Activated T-helper 17 cell treated with anti-CD3 and anti-CD28 coated beads, Interleukin-2, amount 50 U/mL, for 72 hours (primary cell): ENCODE results near the gene COMMD1. TPM values are rescaled to one million over a fixed set of nuclear protein-coding genes. Genes with fewer than 3 reads are reported as not detected.
"Not testable (repeated sequence)": the region's sequence is repeated elsewhere in the genome, so short reads cannot be mapped to it uniquely, and the experiment has no call there.

Experiments used
- ATAC-seq: fragments of 150-1000 bp; cut with Tn5 transposase; replicated peaks from 2 replicates; pipeline ENCODE4 v1.10.0; 2021; ENCODE audit warnings: mild to moderate bottlenecking, moderate library complexity
- H3K27ac Mint-ChIP-seq: one replicate; pipeline ENCODE4 v1.8.0; 2022; ENCODE audit warnings: mixed read lengths
- H3K27me3 Mint-ChIP-seq: one replicate; pipeline ENCODE4 v1.8.0; 2022; ENCODE audit warnings: mixed read lengths
- H3K36me3 Mint-ChIP-seq: one replicate; pipeline ENCODE4 v1.8.0; 2022; ENCODE audit warnings: low read depth, mild to moderate bottlenecking, mixed read lengths
- H3K4me1 Mint-ChIP-seq: one replicate; pipeline ENCODE4 v1.8.0; 2022; ENCODE audit warnings: mixed read lengths
- H3K4me3 Mint-ChIP-seq: one replicate; pipeline ENCODE4 v1.8.0; 2022; ENCODE audit warnings: mild to moderate bottlenecking, mixed read lengths
- H3K9me3 Mint-ChIP-seq: one replicate; pipeline ENCODE4 v1.8.0; 2022; ENCODE audit warnings: mixed read lengths
- total RNA-seq, 2 donors: library from RNA; stranded (reverse); gene quantifications; one replicate each; pipeline ENCODE4 v1.2.3, GENCODE V29; 2022

COMMD1 gene
- total RNA-seq, 2 donors from 2014 or later, result 17.7 to 27.0 TPM

DNA sequence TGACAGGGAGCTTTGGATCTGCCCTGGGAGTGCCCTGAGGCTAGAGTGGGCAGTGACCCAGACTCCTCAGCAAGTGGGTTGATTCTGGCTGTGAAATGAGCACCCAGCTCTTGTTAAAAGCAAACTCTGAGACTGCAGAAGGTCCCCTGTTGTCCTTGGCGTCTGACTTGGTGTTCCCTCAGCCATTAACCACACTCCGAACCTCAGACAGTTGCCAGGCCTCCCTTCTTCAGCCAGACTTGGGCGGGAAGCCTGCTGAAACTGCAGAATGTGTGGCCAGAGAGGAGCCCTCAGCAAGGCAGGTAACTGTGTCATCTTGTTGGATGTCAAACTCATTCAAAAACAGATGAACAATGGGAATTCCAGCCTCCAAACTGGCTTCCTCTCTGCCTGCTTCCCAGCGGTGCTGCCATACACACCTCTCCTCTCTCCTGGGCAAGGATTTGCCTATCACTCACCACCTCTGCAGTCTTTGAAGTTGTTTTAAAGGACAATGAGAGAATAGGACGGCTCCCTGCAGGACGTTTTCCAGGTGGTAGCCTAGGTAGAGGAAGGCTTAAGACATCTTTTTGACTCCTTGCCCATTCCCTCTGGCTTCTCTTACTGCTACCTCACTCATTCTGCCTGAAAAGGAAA, 251.5 kb downstream of the COMMD1 start:
- Mint-ChIP-seq H3K27me3 (no peaks in the 10 kb centered on the region), H3K9me3 (no peaks in the 10 kb centered on the region), H3K4me3 (no peak overlapping the region), H3K36me3 (no peaks in the 10 kb centered on the region), H3K27ac (no peak overlapping the region), H3K4me1 (no peaks in the 10 kb centered on the region)
- ATAC-seq, result no peak

GRCh38 chr2:62158444-62159121, 253.1 kb downstream of the COMMD1 start:
- Mint-ChIP-seq H3K4me1 (no peaks in the 10 kb centered on the region), H3K36me3 (no peaks in the 10 kb centered on the region), H3K9me3 (no peaks in the 10 kb centered on the region), H3K27me3 (no peaks in the 10 kb centered on the region), H3K4me3 (no peak overlapping the region), H3K27ac (no peak overlapping the region)
- ATAC-seq, result no peak

DNA sequence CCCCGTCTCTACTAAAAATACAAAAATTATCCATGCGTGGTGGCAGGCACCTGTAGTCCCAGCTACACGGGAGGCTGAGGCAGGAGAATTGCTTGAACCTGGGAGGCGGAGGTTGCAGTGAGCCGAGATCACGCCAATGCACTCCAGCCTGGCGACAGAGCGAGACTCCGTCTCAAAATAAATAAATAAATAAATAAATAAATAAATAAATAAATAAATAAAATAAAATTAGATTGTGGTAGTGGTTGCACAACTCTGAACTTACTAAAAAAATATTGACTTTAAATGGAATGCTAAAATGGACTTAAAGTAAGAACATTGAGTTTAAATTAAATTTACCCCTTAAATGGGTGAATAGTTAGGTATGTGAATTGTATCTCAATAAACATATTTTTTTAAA, 255.2 kb downstream of the COMMD1 start:
- not testable (repeated sequence) for H3K27ac Mint-ChIP-seq, H3K9me3 Mint-ChIP-seq, H3K4me1 Mint-ChIP-seq, H3K36me3 Mint-ChIP-seq, H3K4me3 Mint-ChIP-seq, H3K27me3 Mint-ChIP-seq, ATAC-seq

DNA sequence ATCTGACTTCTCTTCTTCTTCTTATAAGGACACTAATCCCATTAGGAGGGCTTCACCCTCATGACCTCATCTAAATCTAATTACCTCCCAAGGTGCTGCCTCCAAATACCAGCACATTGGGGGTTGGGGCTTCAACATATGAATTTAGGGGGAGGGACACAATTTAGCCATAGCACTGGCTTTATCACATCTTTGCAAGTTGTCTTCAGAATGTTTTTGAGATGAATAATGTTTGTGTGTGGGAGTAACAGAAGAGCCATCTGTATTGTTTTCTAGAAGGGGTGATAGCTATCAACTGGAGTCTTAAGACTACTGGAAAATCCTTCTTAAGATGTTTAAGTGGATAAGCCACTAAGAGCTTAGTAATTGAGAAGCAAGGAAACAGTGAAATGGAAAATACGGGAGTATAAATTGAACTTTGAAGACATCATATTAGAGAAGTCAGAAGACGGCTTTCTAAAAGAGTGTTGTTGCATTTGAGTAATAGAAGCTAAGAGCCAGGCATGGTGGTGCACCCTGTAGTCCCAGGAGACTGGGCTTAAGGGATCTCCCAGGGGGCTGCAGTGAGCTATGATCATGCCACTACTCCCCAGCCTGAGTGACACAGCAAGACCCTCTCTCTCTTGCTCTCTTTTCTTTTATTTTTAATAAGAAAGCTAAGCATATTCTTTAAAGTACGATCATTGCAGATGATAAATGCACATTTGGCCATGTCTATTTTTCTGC, 257.8 kb downstream of the COMMD1 start:
- H3K27me3 Mint-ChIP-seq, result no peaks in the 10 kb centered on the region
- H3K36me3 Mint-ChIP-seq, result no peaks in the 10 kb centered on the region
- H3K4me1 Mint-ChIP-seq, result no peaks in the 10 kb centered on the region
- H3K27ac Mint-ChIP-seq, result no peak overlapping the region
- H3K4me3 Mint-ChIP-seq, result no peak overlapping the region
- no peak for ATAC-seq
- no peaks in the 10 kb centered on the region for H3K9me3 Mint-ChIP-seq

DNA sequence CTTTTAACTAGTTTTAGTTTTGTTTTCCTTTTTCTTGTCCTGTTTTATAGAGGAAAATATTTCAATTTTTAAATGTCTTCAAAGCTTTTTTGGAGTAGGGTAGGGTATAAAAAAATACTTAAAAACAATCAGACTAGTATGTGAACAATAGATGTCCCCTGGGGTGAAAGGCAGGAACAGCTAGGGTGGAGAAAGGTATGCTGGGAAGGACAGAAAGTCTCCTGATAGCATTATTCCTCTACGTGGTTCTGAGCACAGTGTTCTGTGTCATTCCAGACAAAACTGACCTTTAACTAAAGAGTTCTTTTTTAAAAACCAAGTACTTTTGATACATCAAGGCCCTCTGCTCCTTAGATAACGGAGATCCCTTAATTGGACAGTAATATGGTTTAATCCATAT, 258.4 kb downstream of the COMMD1 start:
- Mint-ChIP-seq H3K9me3 (no peaks in the 10 kb centered on the region), H3K27me3 (no peaks in the 10 kb centered on the region), H3K4me3 (no peak overlapping the region), H3K36me3 (no peaks in the 10 kb centered on the region), H3K27ac (no peak overlapping the region), H3K4me1 (no peaks in the 10 kb centered on the region)
- no peak for ATAC-seq

GRCh38 chr2:62175728-62176127, 270.3 kb downstream of the COMMD1 start:
- no peak overlapping the region for H3K27ac Mint-ChIP-seq
- no peaks in the 10 kb centered on the region for H3K27me3 Mint-ChIP-seq
- H3K4me1 Mint-ChIP-seq, result no peaks in the 10 kb centered on the region
- no peaks in the 10 kb centered on the region for H3K36me3 Mint-ChIP-seq
- H3K9me3 Mint-ChIP-seq, result no peaks in the 10 kb centered on the region
- ATAC-seq, result no peak
- H3K4me3 Mint-ChIP-seq, result no peak overlapping the region

GRCh38 chr2:62176801-62177200, 271.3 kb downstream of the COMMD1 start:
- ATAC-seq, result no peak
- Mint-ChIP-seq H3K27me3 (no peaks in the 10 kb centered on the region), H3K36me3 (no peaks in the 10 kb centered on the region), H3K9me3 (no peaks in the 10 kb centered on the region), H3K4me1 (no peaks in the 10 kb centered on the region), H3K4me3 (no peak overlapping the region), H3K27ac (no peak overlapping the region)

GRCh38 chr2:62177392-62178049, 272.0 kb downstream of the COMMD1 start:
- H3K36me3 Mint-ChIP-seq, result no peaks in the 10 kb centered on the region
- no peak overlapping the region for H3K4me3 Mint-ChIP-seq
- ATAC-seq, result no peak
- H3K27me3 Mint-ChIP-seq, result no peaks in the 10 kb centered on the region
- no peaks in the 10 kb centered on the region for H3K4me1 Mint-ChIP-seq
- H3K27ac Mint-ChIP-seq, result no peak overlapping the region
- no peaks in the 10 kb centered on the region for H3K9me3 Mint-ChIP-seq

DNA sequence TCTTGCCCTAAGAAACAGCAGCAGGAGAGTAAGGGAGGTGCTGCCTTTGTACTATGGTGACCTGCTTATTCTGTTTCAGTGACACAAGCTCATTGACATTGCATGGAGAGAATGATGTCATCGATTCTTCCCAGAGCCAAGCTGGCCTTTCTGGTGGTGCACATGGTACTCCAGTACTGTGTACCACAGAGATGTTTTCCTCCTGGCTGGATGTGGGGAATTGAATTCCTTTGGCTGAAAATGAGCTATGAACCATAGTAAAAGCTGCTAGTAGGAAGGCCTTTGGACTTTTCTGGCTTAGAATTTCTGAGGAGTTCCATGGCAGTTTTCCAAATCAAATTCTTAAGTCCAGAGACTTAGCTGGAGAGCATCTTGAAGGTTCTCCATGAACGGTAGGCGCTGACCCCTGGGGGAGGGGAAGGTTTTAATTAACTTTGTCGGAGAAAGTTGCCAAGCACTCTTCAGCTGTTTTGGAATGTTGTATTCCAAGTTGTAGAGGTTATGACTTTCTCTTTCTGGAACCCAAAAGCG, 273.3 kb downstream of the COMMD1 start:
- Mint-ChIP-seq H3K4me3 (no peak overlapping the region), H3K36me3 (no peaks in the 10 kb centered on the region), H3K4me1 (no peaks in the 10 kb centered on the region), H3K27me3 (no peaks in the 10 kb centered on the region), H3K9me3 (no peaks in the 10 kb centered on the region), H3K27ac (no peak overlapping the region)
- no peak for ATAC-seq

- Mint-ChIP-seq H3K27ac (no peak overlapping the region), H3K9me3 (no peaks in the 10 kb centered on the region), H3K4me1 (no peaks in the 10 kb centered on the region), H3K27me3 (no peaks in the 10 kb centered on the region), H3K4me3 (no peak overlapping the region), H3K36me3 (no peaks in the 10 kb centered on the region)
- no peak for ATAC-seq
Observed at GRCh38 chr2:62180975-62181374, 275.5 kb downstream of the COMMD1 start.

GRCh38 chr2:62181843-62182242, 276.4 kb downstream of the COMMD1 start:
- no peaks in the 10 kb centered on the region for H3K9me3 Mint-ChIP-seq

DNA sequence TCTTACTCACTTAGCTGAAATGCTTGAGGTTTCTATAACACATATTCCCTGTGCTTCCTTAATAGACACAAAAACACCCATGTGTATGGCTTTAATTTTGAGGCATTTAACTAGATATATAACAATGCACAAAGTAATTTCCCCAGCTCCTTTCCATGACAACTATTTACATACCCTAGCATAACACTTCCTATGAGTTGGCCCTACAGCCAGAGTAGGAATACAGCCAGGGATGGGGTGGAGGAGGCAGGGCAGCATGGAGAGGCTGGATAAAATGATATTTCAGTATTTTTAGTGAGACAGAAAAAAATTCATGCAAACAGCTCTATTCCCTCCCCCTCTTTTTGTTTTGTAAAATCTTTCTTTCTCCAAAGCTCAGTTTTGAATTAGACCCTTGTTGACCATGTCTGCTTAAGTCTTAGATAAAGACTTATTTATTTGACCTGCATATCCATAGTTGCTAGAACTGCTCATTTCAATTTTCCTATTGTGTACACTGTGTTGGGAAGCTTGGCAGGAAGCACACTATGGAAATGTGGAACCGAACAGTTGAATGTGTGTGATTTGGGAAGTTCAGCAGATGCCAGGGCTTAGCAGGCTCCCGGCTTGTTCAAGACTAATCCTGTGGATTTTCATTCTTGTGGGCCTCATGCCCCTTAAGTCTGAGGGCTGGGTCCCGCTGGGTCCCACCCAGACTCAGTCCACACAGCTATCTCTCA, 279.2 kb downstream of the COMMD1 start:
- H3K36me3 Mint-ChIP-seq, result no peaks in the 10 kb centered on the region
- no peaks in the 10 kb centered on the region for H3K9me3 Mint-ChIP-seq
- H3K27me3 Mint-ChIP-seq, result no peaks in the 10 kb centered on the region
- no peak overlapping the region for H3K4me3 Mint-ChIP-seq
- H3K4me1 Mint-ChIP-seq, result no peaks in the 10 kb centered on the region
- no peak for ATAC-seq
- no peak overlapping the region for H3K27ac Mint-ChIP-seq

More at GRCh38 chr2:62181843-62182242, 276.4 kb downstream of the COMMD1 start:
- Mint-ChIP-seq H3K27me3 (no peaks in the 10 kb centered on the region), H3K4me3 (no peak overlapping the region), H3K4me1 (no peaks in the 10 kb centered on the region), H3K27ac (no peak overlapping the region), H3K36me3 (no peaks in the 10 kb centered on the region)
- ATAC-seq, result no peak
